ENCODE results near the gene SULF2.

The SULF2 gene

GRCh38 chr20:47672166-47672565 is 113.1 kb downstream of the SULF2 start:
- Histone ChIP-seq H3K9me3 (ENCODE audit: control insufficient read depth, insufficient read depth, low read depth, low read length) (no peaks in the 10 kb centered on the region), H3K4me3 (ENCODE audit: low read depth, low read length) (no peak overlapping the region), H3K36me3 (ENCODE audit: control insufficient read depth, insufficient read depth, low read length) (peaks cover 7% of the 10 kb centered on the region; the same call in 1 of the 2 replicates), H3K27ac (ENCODE audit: low read depth, low read length) (no peak overlapping the region), H3K4me1 (ENCODE audit: control insufficient read depth, insufficient read depth, low read length) (no peaks in the 10 kb centered on the region; the same call in none of the 2 replicates), H3K9ac (ENCODE audit: low read length) (no peak overlapping the region), H3K27me3 (ENCODE audit: control insufficient read depth, insufficient read depth, low read length) (no peaks in the 10 kb centered on the region)

- H3K27ac ChIP-seq (ENCODE audit: low read depth, low read length) = no peak overlapping the region
- no peak overlapping the region for H3K9ac ChIP-seq (ENCODE audit: low read length)
- no peaks in the 10 kb centered on the region for H3K27me3 ChIP-seq (ENCODE audit: control insufficient read depth, insufficient read depth, low read length)
- no peaks in the 10 kb centered on the region; the same call in 1 of the 2 replicates for H3K4me1 ChIP-seq (ENCODE audit: control insufficient read depth, insufficient read depth, low read length)
- H3K9me3 ChIP-seq (ENCODE audit: control insufficient read depth, insufficient read depth, low read depth, low read length) = no peaks in the 10 kb centered on the region
- peaks cover 6% of the 10 kb centered on the region; the same call in 1 of the 2 replicates for H3K36me3 ChIP-seq (ENCODE audit: control insufficient read depth, insufficient read depth, low read length)
- H3K4me3 ChIP-seq (ENCODE audit: low read depth, low read length) = no peak overlapping the region
These were observed 114.4 kb downstream of the SULF2 start for GRCh38 chr20:47670913-47671312.

- Histone ChIP-seq H3K9ac (ENCODE audit: low read length) (no peak overlapping the region), H3K27me3 (ENCODE audit: control insufficient read depth, insufficient read depth, low read length) (no peaks in the 10 kb centered on the region), H3K36me3 (ENCODE audit: control insufficient read depth, insufficient read depth, low read length) (peaks cover 11% of the 10 kb centered on the region; the same call in 1 of the 2 replicates), H3K4me3 (ENCODE audit: low read depth, low read length) (no peak overlapping the region), H3K9me3 (ENCODE audit: control insufficient read depth, insufficient read depth, low read depth, low read length) (no peaks in the 10 kb centered on the region), H3K4me1 (ENCODE audit: control insufficient read depth, insufficient read depth, low read length) (peaks cover 4% of the 10 kb centered on the region; the same call in 1 of the 2 replicates), H3K27ac (ENCODE audit: low read depth, low read length) (no peak overlapping the region)
These were observed 115.1 kb downstream of the SULF2 start for GRCh38 chr20:47669927-47670890.

DNA sequence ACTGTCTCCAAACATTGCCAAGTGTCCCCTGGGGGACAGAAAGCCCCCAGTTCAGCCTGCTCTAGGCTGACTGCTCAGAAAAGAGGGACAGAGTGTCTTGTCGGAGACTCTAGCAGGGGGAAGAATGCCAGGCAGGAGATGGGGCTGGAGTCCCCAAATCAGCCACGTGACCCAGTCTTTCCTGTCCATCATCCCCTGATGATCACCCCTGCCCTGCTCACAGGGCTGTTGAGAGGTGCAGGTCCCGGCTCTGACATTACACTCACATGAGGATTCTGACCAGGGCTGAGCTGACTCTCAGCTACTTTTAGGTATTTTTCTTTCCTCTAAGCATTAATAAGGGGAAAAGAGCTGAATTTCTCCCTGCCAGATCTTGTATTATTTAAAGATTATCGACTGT is 115.8 kb downstream of the SULF2 start:
- Histone ChIP-seq H3K4me1 (ENCODE audit: control insufficient read depth, insufficient read depth, low read length) (peaks cover 4% of the 10 kb centered on the region), H3K36me3 (ENCODE audit: control insufficient read depth, insufficient read depth, low read length) (peaks cover 11% of the 10 kb centered on the region; the same call in 1 of the 2 replicates), H3K9ac (ENCODE audit: low read length) (no peak overlapping the region), H3K9me3 (ENCODE audit: control insufficient read depth, insufficient read depth, low read depth, low read length) (no peaks in the 10 kb centered on the region), H3K4me3 (ENCODE audit: low read depth, low read length) (no peak overlapping the region), H3K27me3 (ENCODE audit: control insufficient read depth, insufficient read depth, low read length) (no peaks in the 10 kb centered on the region), H3K27ac (ENCODE audit: low read depth, low read length) (no peak overlapping the region)

GRCh38 chr20:47669152-47669425 is 116.2 kb downstream of the SULF2 start:
- Histone ChIP-seq H3K27ac (ENCODE audit: low read depth, low read length) (no peak overlapping the region), H3K9me3 (ENCODE audit: control insufficient read depth, insufficient read depth, low read depth, low read length) (no peaks in the 10 kb centered on the region), H3K9ac (ENCODE audit: low read length) (no peak overlapping the region), H3K27me3 (ENCODE audit: control insufficient read depth, insufficient read depth, low read length) (no peaks in the 10 kb centered on the region), H3K36me3 (ENCODE audit: control insufficient read depth, insufficient read depth, low read length) (peaks cover 11% of the 10 kb centered on the region; the same call in 1 of the 2 replicates), H3K4me1 (ENCODE audit: control insufficient read depth, insufficient read depth, low read length) (peaks cover 6% of the 10 kb centered on the region), H3K4me3 (ENCODE audit: low read depth, low read length) (no peak overlapping the region)

GRCh38 chr20:47668313-47669151 is 116.7 kb downstream of the SULF2 start:
- Histone ChIP-seq H3K27me3 (ENCODE audit: control insufficient read depth, insufficient read depth, low read length) (no peaks in the 10 kb centered on the region), H3K4me3 (ENCODE audit: low read depth, low read length) (no peak overlapping the region), H3K9ac (ENCODE audit: low read length) (no peak overlapping the region), H3K27ac (ENCODE audit: low read depth, low read length) (no peak overlapping the region), H3K9me3 (ENCODE audit: control insufficient read depth, insufficient read depth, low read depth, low read length) (no peaks in the 10 kb centered on the region), H3K36me3 (ENCODE audit: control insufficient read depth, insufficient read depth, low read length) (peaks cover 12% of the 10 kb centered on the region; the same call in 1 of the 2 replicates), H3K4me1 (ENCODE audit: control insufficient read depth, insufficient read depth, low read length) (peaks cover 8% of the 10 kb centered on the region)

DNA sequence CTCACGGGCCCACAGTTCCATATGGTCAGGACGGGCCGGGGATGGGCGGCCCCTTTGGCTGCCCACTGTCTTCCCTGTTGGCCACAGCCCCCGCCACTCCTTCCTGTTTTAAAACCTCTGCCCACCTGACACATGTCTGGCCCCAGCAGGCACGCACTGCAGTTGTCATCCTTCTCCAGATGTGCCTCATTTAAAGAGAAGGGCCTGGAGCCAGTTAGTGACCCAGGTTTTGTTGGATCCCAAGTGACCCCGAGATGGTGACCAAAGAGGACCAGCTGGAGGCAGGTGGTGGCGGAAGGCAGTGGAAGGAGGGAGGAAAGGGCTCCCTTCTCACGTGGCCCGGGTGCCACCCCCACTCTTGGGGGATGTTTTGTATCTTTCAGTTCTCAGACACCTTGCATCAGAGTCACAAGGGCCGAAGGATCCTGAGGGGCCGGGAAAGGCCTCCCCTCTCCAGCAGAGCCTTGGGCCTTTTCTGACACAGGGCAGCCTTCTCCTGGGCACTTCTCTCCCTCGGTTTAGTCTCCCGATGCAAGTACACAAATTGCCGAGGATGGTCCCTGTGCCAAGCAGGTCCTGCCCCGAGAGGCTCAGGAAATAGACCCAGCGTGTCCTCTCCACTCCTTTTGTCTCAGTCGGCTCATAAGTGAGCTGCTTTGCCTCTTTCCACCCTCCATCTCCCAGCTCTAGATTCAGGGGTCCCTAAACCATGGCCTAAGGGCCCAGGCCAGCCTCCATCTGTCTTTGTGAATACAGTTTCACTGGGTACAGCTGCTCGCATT is 117.6 kb downstream of the SULF2 start:
- H3K9me3 ChIP-seq (ENCODE audit: control insufficient read depth, insufficient read depth, low read depth, low read length) = no peaks in the 10 kb centered on the region
- peaks cover 18% of the 10 kb centered on the region for H3K36me3 ChIP-seq (ENCODE audit: control insufficient read depth, insufficient read depth, low read length)
- H3K4me1 ChIP-seq (ENCODE audit: control insufficient read depth, insufficient read depth, low read length) = peaks cover 8% of the 10 kb centered on the region
- H3K27ac ChIP-seq (ENCODE audit: low read depth, low read length) = no peak overlapping the region
- H3K27me3 ChIP-seq (ENCODE audit: control insufficient read depth, insufficient read depth, low read length) = no peaks in the 10 kb centered on the region
- no peak overlapping the region for H3K9ac ChIP-seq (ENCODE audit: low read length)
- no peak overlapping the region for H3K4me3 ChIP-seq (ENCODE audit: low read depth, low read length)

DNA sequence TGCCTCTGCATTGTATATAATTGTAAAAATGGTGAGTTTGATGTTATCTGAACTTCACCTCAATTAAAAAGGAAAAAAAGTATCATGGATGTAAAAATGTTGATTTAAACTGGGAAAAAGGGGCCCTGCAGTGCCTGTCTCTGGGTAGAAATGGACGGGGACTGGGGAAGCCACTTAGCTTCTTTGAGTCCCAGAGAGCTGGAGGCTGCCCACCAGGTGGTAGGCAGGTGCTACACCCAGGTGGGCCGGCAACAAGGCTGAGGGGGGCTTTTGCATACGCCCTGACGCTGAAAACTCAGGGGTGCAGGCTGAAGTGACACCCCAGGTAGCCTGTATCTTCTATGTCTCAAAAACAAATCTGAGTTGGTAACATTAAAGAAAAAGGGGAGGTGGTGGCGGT is 118.2 kb downstream of the SULF2 start:
- no peaks in the 10 kb centered on the region for H3K27me3 ChIP-seq (ENCODE audit: control insufficient read depth, insufficient read depth, low read length)
- H3K9me3 ChIP-seq (ENCODE audit: control insufficient read depth, insufficient read depth, low read depth, low read length) = no peaks in the 10 kb centered on the region
- H3K27ac ChIP-seq (ENCODE audit: low read depth, low read length) = no peak overlapping the region
- H3K4me3 ChIP-seq (ENCODE audit: low read depth, low read length) = no peak overlapping the region
- peaks cover 24% of the 10 kb centered on the region for H3K36me3 ChIP-seq (ENCODE audit: control insufficient read depth, insufficient read depth, low read length)
- H3K9ac ChIP-seq (ENCODE audit: low read length) = no peak overlapping the region
- H3K4me1 ChIP-seq (ENCODE audit: control insufficient read depth, insufficient read depth, low read length) = peaks cover 8% of the 10 kb centered on the region

DNA sequence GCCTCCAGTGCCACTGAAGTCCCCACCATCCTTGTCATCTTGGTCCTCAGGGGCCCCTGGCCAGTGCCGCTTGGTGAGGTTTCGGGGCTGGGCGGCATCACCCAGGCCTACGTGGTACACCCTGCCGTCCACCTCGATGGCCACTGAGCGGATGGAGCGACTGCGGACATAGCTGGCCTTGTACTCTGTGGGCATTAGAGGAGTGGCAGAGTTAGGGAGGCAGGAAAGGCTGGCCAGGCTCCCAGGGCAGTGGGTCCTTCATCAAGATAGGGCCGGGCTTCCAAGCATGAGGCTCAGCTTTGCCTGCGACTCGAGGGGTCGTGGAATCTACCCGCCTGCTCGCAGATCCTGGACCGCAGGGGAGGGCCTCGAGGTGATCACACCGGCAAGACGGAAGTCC is 119.0 kb downstream of the SULF2 start:
- Histone ChIP-seq H3K27me3 (ENCODE audit: control insufficient read depth, insufficient read depth, low read length) (no peaks in the 10 kb centered on the region), H3K9ac (ENCODE audit: low read length) (no peak overlapping the region), H3K9me3 (ENCODE audit: control insufficient read depth, insufficient read depth, low read depth, low read length) (no peaks in the 10 kb centered on the region), H3K36me3 (ENCODE audit: control insufficient read depth, insufficient read depth, low read length) (peaks cover 32% of the 10 kb centered on the region), H3K4me1 (ENCODE audit: control insufficient read depth, insufficient read depth, low read length) (peaks cover 8% of the 10 kb centered on the region), H3K27ac (ENCODE audit: low read depth, low read length) (no peak overlapping the region), H3K4me3 (ENCODE audit: low read depth, low read length) (no peak overlapping the region)

GRCh38 chr20:47665221-47665991 is 119.9 kb downstream of the SULF2 start:
- H3K9me3 ChIP-seq (ENCODE audit: control insufficient read depth, insufficient read depth, low read depth, low read length) = no peaks in the 10 kb centered on the region
- H3K4me3 ChIP-seq (ENCODE audit: low read depth, low read length) = no peak overlapping the region
- H3K36me3 ChIP-seq (ENCODE audit: control insufficient read depth, insufficient read depth, low read length) = peaks cover 40% of the 10 kb centered on the region
- H3K27ac ChIP-seq (ENCODE audit: low read depth, low read length) = peak overlapping the region; percentile 17; the same call in 1 of the 2 replicates
- peak overlapping the region; percentile 13 for H3K9ac ChIP-seq (ENCODE audit: low read length)
- no peaks in the 10 kb centered on the region for H3K27me3 ChIP-seq (ENCODE audit: control insufficient read depth, insufficient read depth, low read length)
- H3K4me1 ChIP-seq (ENCODE audit: control insufficient read depth, insufficient read depth, low read length) = peaks cover 8% of the 10 kb centered on the region
